HEK293T (cell line): ENCODE data around the gene MYCBP2.

Source experiments
- ARNT ChIP-seq: fragments of 450-650 bp; IDR thresholded peaks from 2 replicates; pipeline ENCODE4 v1.6.1; 2017; ENCODE audit warnings: mild to moderate bottlenecking
- CTBP1 ChIP-seq: fragments of 450-650 bp; IDR thresholded peaks from 2 replicates; pipeline ENCODE4 v1.6.1; 2016; ENCODE audit warnings: borderline replicate concordance
- ELF4 ChIP-seq: fragments of 450-650 bp; IDR thresholded peaks from 2 replicates; pipeline ENCODE4 v1.6.1; 2017; ENCODE audit warnings: antibody characterized with exemption
- FOXK2 ChIP-seq: fragments of 450-650 bp; IDR thresholded peaks from 2 replicates; pipeline ENCODE4 v1.6.1; 2016; ENCODE audit warnings: mild to moderate bottlenecking
- FOXM1 ChIP-seq: fragments of 450-650 bp; IDR thresholded peaks from 2 replicates; pipeline ENCODE4 v1.6.1; 2017; ENCODE audit warnings: mild to moderate bottlenecking, borderline replicate concordance
- HDGF ChIP-seq: fragments of 450-650 bp; IDR thresholded peaks from 2 replicates; pipeline ENCODE4 v1.6.1; 2017; ENCODE audit warnings: antibody characterized with exemption, borderline replicate concordance
- LEF1 ChIP-seq: fragments of 450-650 bp; IDR thresholded peaks from 2 replicates; pipeline ENCODE4 v1.6.1; 2017; ENCODE audit warnings: mild to moderate bottlenecking, borderline replicate concordance
- PKNOX1 ChIP-seq: fragments of 450-650 bp; IDR thresholded peaks from 2 replicates; pipeline ENCODE4 v1.6.1; 2016
- SP1 ChIP-seq: fragments of 450-650 bp; IDR thresholded peaks from 2 replicates; pipeline ENCODE4 v1.6.1; 2017
- SUZ12 ChIP-seq: fragments of 450-650 bp; IDR thresholded peaks from 2 replicates; pipeline ENCODE4 v1.6.1; 2016; ENCODE audit warnings: mild to moderate bottlenecking
- ZNF384 ChIP-seq: fragments of 450-650 bp; IDR thresholded peaks from 2 replicates; pipeline ENCODE4 v1.6.1; 2016

- no peak for TF ChIP-seq ARNT
- TF ChIP-seq HDGF, result no peak
- no peak for TF ChIP-seq LEF1
- TF ChIP-seq FOXM1, result no peak
- no peak for TF ChIP-seq PKNOX1
- TF ChIP-seq SP1, result no peak
- TF ChIP-seq FOXK2, result no peak
- no peak for TF ChIP-seq SUZ12
- no peak for TF ChIP-seq ELF4
- no peak for TF ChIP-seq ZNF384
- TF ChIP-seq CTBP1, result no peak
Observed at GRCh38 chr13:77171451-77171850, 155.4 kb downstream of the MYCBP2 start.
